Neuron (in vitro differentiated cells): ENCODE measurements around the gene CCDC73.

Experiments used
- H2AFZ ChIP-seq: one replicate; pipeline ENCODE4 v1.6.1; 2013; ENCODE audit warnings: low read depth, mild to moderate bottlenecking, inconsistent platforms, low read length, moderate library complexity
- H3K27me3 ChIP-seq: one replicate; pipeline ENCODE4 v1.6.1; 2013; ENCODE audit warnings: low read length; ENCODE audit not compliant: insufficient read depth
- H3K36me3 ChIP-seq: one replicate; pipeline ENCODE4 v1.6.1; 2013; ENCODE audit warnings: low read length; ENCODE audit not compliant: insufficient read depth
- H3K4me1 ChIP-seq: one replicate; pipeline ENCODE4 v1.6.1; 2013; ENCODE audit warnings: low read length; ENCODE audit not compliant: insufficient read depth
- H3K4me3 ChIP-seq: 2 replicates; pipeline ENCODE4 v1.5.1; 2013; ENCODE audit warnings: mild to moderate bottlenecking, low read length, moderate library complexity
- H3K9me3 ChIP-seq: one replicate; pipeline ENCODE4 v1.6.1; 2013; ENCODE audit warnings: low read length

CCDC73 gene

GRCh38 chr11:32566517-32566916 is 227.9 kb downstream of the CCDC73 start:
- H3K4me1 ChIP-seq = peaks cover 5% of the 10 kb centered on the region
- no peaks in the 10 kb centered on the region for H3K36me3 ChIP-seq
- H3K9me3 ChIP-seq = no peaks in the 10 kb centered on the region
- peaks cover 12% of the 10 kb centered on the region for H3K27me3 ChIP-seq
- no peak overlapping the region for H2AFZ ChIP-seq
- H3K4me3 ChIP-seq = no peak overlapping the region

- Histone ChIP-seq H3K27me3 (no peaks in the 10 kb centered on the region), H2AFZ (no peak overlapping the region), H3K36me3 (no peaks in the 10 kb centered on the region), H3K9me3 (no peaks in the 10 kb centered on the region), H3K4me3 (no peak overlapping the region), H3K4me1 (peaks cover 5% of the 10 kb centered on the region)
These were observed 230.9 kb downstream of the CCDC73 start for GRCh38 chr11:32563600-32563959.

- H3K36me3 ChIP-seq = no peaks in the 10 kb centered on the region
- no peak overlapping the region for H2AFZ ChIP-seq
- no peaks in the 10 kb centered on the region for H3K27me3 ChIP-seq
- no peak overlapping the region for H3K4me3 ChIP-seq
- H3K4me1 ChIP-seq = peaks cover 5% of the 10 kb centered on the region
- no peaks in the 10 kb centered on the region for H3K9me3 ChIP-seq
These were observed 231.4 kb downstream of the CCDC73 start for GRCh38 chr11:32562839-32563599.

- Histone ChIP-seq H2AFZ (no peak overlapping the region), H3K9me3 (no peaks in the 10 kb centered on the region), H3K27me3 (no peaks in the 10 kb centered on the region), H3K4me1 (no peaks in the 10 kb centered on the region), H3K4me3 (no peak overlapping the region), H3K36me3 (no peaks in the 10 kb centered on the region)
These were observed 232.6 kb downstream of the CCDC73 start for GRCh38 chr11:32561835-32562234.

GRCh38 chr11:32555895-32556294 is 238.6 kb downstream of the CCDC73 start:
- Histone ChIP-seq H3K36me3 (no peaks in the 10 kb centered on the region), H3K9me3 (no peaks in the 10 kb centered on the region), H3K27me3 (peaks cover 2% of the 10 kb centered on the region), H3K4me3 (no peak overlapping the region), H3K4me1 (no peaks in the 10 kb centered on the region), H2AFZ (no peak overlapping the region)

GRCh38 chr11:32555091-32555490 is 239.4 kb downstream of the CCDC73 start:
- Histone ChIP-seq H3K36me3 (no peaks in the 10 kb centered on the region), H3K4me3 (no peak overlapping the region), H3K4me1 (no peaks in the 10 kb centered on the region), H3K27me3 (peaks cover 2% of the 10 kb centered on the region), H3K9me3 (no peaks in the 10 kb centered on the region), H2AFZ (no peak overlapping the region)
